ENCODE results near the gene SLC6A6. TPM values are rescaled to one million over a fixed set of nuclear protein-coding genes. Genes with fewer than 3 reads are reported as not detected.

The SLC6A6 gene
- total and polyA plus RNA-seq, 12 donors: 10.6 to 197 (median 85.6) TPM

DNA sequence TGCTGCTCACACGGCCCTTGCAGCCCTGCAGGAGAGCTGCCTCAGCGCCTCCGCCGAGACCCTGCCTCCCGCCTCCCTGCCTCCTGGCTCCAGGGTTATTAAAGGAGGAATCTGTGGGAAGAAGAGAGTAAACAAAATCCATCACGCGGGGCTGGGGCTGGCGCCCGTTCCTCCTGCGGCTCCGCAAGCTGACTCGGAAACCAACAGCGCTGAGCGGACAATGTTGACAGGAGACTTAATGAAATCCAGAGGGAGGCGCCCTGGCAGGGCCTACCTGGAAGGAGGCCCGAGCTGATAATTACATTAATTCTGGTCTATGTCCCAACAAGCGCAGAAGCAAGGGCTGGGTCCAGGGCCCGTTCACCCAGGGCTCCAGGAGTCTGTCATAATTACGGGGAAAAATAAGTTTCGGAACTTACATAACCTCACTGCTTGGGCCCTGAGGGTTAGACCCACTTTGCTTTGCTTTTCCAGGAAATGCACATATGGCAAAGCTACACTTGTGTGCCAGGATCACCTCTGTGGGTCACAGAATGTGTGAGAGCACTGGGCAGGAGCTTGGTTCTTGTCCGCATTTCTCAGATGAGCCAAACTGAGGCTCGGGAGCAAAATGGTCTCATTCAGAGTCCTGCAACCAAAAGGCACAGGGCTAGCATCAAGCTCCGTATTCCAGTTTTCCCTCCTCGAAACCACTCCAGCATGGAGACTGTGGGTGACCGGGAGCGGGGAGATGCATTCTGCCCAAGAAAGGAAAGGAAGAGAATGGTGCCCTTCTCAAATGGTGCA lies 43.8 kb upstream of the SLC6A6 start:
- Histone ChIP-seq H3K27ac (no peak overlapping the region), H3K4me3 (no peak overlapping the region)

DNA sequence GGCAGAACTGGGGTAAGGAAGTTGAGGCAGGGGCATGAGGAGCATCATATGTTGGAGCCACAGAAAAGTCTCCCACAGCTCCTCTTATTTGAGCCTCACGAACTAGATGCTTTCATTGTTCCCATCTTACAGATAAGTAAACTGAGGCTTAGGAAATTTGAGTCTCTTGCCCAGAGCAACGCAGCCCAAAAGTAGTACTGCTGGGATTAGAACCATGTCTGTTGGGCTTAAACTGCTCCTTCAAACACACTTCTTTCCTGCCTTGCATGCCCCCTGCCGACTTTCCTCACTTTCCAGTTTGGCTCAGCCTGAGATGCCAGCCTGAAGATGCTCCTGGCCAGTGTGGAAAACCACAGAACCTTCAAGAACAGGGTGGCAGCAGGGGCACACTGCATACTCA lies 43.1 kb upstream of the SLC6A6 start:
- Histone ChIP-seq H3K4me1 (replicated peaks in 1 of 2) (no peaks in the 10 kb centered on the region), H3K36me3 (replicated peaks in 1 of 2) (no peaks in the 10 kb centered on the region), H3K27ac (no peak overlapping the region), H3K9me3 (replicated peaks in 1 of 3) (no peaks in the 10 kb centered on the region), H3K4me3 (no peak overlapping the region), H3K27me3 (no peaks in the 10 kb centered on the region)
- no peak for DNase-seq
- intact Hi-C loops (cut with DNase I): no loop called here
- 82 to 100% (median 88%) methylated on average over 3 of the region's 3 CpGs for WGBS, 4 donors
- TF ChIP-seq, protein P1, sequence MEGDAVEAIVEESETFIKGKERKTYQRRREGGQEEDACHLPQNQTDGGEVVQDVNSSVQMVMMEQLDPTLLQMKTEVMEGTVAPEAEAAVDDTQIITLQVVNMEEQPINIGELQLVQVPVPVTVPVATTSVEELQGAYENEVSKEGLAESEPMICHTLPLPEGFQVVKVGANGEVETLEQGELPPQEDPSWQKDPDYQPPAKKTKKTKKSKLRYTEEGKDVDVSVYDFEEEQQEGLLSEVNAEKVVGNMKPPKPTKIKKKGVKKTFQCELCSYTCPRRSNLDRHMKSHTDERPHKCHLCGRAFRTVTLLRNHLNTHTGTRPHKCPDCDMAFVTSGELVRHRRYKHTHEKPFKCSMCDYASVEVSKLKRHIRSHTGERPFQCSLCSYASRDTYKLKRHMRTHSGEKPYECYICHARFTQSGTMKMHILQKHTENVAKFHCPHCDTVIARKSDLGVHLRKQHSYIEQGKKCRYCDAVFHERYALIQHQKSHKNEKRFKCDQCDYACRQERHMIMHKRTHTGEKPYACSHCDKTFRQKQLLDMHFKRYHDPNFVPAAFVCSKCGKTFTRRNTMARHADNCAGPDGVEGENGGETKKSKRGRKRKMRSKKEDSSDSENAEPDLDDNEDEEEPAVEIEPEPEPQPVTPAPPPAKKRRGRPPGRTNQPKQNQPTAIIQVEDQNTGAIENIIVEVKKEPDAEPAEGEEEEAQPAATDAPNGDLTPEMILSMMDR (IDR thresholded peaks at IDR 0.05): no peak
- no peak for TF ChIP-seq POLR2A (IDR thresholded peaks at IDR 0.05)

More for the DNA sequence above, 43.8 kb upstream of the SLC6A6 start:
- 70 to 75% (median 72%) methylated on average over 21 to 26 of the region's 26 CpGs for WGBS, 4 donors
- H3K36me3 ChIP-seq (replicated peaks in 1 of 2): no peaks in the 10 kb centered on the region
- DNase-seq: peak in 1 of 7 donors; percentile 33
- no peaks in the 10 kb centered on the region for H3K9me3 ChIP-seq (replicated peaks in 1 of 3)
- TF ChIP-seq, protein P1 (IDR thresholded peaks at IDR 0.05): no peak
- no peak for TF ChIP-seq POLR2A (IDR thresholded peaks at IDR 0.05)
- intact Hi-C loops (cut with DNase I): no loop called here
- H3K4me1 ChIP-seq (replicated peaks in 1 of 2): no peaks in the 10 kb centered on the region
- H3K27me3 ChIP-seq: no peaks in the 10 kb centered on the region

DNA sequence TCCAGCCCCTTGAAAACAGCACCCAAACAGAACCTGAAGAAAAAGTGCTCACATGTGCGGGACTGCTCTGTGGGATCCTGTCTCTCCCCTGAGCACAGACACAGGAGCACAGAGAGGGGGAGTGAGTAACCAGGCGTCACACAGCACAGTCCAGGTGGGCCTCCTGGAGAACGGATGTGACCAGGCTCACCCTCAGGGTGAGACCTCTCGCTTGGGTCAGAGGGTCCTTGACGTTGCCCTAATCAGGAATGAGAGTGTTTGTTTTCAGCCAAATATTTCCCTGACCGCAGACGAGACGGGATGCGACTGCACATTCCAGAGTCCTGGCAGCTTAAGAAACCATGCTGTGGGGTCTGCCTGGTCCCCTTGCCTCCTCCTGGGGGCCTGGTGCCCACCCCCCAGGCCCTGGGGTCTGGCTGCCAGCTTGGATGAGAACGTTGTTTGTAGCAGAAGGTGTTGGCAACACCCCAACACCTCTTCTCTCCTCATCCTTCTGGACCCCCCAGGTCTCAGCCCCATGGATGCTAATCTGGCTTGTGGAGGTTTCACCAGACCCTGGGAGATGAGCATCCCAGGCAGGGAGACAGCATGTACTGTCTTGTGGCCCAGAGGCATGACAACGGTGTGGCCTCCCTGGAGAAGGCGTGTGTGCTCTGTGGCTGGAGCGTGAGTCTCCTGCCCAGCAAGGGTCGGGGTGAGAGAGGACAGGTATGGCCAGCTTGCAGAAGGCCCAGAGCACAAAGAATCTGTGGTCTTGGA lies 42.1 kb upstream of the SLC6A6 start:
- Histone ChIP-seq H3K36me3 (replicated peaks in 1 of 2) (no peaks in the 10 kb centered on the region), H3K4me1 (replicated peaks in 1 of 2) (no peaks in the 10 kb centered on the region), H3K27me3 (no peaks in the 10 kb centered on the region), H3K4me3 (no peak overlapping the region), H3K27ac (no peak overlapping the region), H3K9me3 (replicated peaks in 1 of 3) (no peaks in the 10 kb centered on the region)
- intact Hi-C loops (cut with DNase I): no loop called here
- TF ChIP-seq, protein P1 (IDR thresholded peaks at IDR 0.05): no peak
- TF ChIP-seq POLR2A (IDR thresholded peaks at IDR 0.05): no peak
- WGBS, 4 donors: 75 to 83% (median 79%) methylated on average over 10 to 14 of the region's 14 CpGs
- DNase-seq: no peak

DNA sequence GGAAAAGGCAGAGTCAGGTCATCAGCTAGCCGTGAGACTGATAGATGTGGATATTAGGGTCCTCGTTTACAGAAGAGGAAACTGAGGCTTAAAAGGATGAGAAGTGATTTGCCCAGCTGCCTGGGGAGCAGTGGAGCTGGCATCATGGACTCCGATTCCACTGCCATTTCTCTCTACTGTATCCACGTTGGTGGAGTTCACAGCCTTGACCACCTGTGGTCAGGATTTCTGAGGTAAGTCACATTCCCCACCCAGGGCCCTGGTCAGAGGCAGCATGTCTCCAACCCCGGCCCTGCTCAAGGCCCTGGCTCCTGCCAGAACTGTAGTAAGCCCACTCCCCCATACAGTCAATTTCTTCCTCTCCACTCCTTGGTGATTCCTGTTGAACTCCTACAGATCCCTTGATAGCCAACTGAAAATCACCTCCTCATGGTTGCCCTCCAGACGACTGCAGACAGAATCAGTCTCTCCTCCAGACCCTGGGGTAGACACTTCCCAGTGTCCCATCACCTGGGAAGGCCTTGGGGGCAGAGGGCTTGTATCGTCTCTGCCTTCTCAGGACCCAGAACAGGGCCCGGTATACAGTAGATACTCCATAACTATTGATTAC lies 41.2 kb upstream of the SLC6A6 start:
- H3K9me3 ChIP-seq (replicated peaks in 1 of 3): no peaks in the 10 kb centered on the region
- H3K4me3 ChIP-seq: no peak overlapping the region
- TF ChIP-seq, protein P1 (IDR thresholded peaks at IDR 0.05): no peak
- TF ChIP-seq POLR2A (IDR thresholded peaks at IDR 0.05): no peak
- no peaks in the 10 kb centered on the region for H3K27me3 ChIP-seq
- no peak overlapping the region for H3K27ac ChIP-seq
- 80 to 93% (median 83%) methylated on average over 6 to 8 of the region's 8 CpGs for WGBS, 4 donors
- intact Hi-C loops (cut with DNase I): no loop called here
- no peaks in the 10 kb centered on the region for H3K36me3 ChIP-seq (replicated peaks in 1 of 2)
- H3K4me1 ChIP-seq (replicated peaks in 1 of 2): no peaks in the 10 kb centered on the region
- DNase-seq: no peak
